Measurements from ENCODE around the gene KIF5A. TPM values are rescaled to one million over a fixed set of nuclear protein-coding genes. Genes with fewer than 3 reads are reported as not detected.

The KIF5A gene
- total and polyA plus RNA-seq, 2 of the 13 experiments (the other 11 are each of a cell fraction or from before 2014, with no cell fraction given), result 1.6 to 11.9 TPM

GRCh38 chr12:57632073-57632957 lies 82.5 kb downstream of the KIF5A start (continued):
- TF ChIP-seq CREB1 (IDR thresholded peaks at IDR 0.05), result no peak
- TF ChIP-seq CREB1 (CRISPR knock-in tag; IDR thresholded peaks at IDR 0.05), result no peak
- TF ChIP-seq, protein P1, sequence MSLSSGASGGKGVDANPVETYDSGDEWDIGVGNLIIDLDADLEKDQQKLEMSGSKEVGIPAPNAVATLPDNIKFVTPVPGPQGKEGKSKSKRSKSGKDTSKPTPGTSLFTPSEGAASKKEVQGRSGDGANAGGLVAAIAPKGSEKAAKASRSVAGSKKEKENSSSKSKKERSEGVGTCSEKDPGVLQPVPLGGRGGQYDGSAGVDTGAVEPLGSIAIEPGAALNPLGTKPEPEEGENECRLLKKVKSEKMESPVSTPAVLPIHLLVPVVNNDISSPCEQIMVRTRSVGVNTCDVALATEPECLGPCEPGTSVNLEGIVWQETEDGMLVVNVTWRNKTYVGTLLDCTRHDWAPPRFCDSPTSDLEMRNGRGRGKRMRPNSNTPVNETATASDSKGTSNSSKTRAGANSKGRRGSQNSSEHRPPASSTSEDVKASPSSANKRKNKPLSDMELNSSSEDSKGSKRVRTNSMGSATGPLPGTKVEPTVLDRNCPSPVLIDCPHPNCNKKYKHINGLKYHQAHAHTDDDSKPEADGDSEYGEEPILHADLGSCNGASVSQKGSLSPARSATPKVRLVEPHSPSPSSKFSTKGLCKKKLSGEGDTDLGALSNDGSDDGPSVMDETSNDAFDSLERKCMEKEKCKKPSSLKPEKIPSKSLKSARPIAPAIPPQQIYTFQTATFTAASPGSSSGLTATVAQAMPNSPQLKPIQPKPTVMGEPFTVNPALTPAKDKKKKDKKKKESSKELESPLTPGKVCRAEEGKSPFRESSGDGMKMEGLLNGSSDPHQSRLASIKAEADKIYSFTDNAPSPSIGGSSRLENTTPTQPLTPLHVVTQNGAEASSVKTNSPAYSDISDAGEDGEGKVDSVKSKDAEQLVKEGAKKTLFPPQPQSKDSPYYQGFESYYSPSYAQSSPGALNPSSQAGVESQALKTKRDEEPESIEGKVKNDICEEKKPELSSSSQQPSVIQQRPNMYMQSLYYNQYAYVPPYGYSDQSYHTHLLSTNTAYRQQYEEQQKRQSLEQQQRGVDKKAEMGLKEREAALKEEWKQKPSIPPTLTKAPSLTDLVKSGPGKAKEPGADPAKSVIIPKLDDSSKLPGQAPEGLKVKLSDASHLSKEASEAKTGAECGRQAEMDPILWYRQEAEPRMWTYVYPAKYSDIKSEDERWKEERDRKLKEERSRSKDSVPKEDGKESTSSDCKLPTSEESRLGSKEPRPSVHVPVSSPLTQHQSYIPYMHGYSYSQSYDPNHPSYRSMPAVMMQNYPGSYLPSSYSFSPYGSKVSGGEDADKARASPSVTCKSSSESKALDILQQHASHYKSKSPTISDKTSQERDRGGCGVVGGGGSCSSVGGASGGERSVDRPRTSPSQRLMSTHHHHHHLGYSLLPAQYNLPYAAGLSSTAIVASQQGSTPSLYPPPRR (CRISPR knock-in tag; IDR thresholded peaks at IDR 0.05; ENCODE audit: borderline replicate concordance), result no peak
- TF ChIP-seq HMG20B (CRISPR knock-in tag; conservative IDR thresholded peaks at IDR 0.05), result no peak
- no peak for TF ChIP-seq SMYD3 (CRISPR knock-in tag; IDR thresholded peaks at IDR 0.05)
- TF ChIP-seq NCOA5 (CRISPR knock-in tag; IDR thresholded peaks at IDR 0.05), result no peak
- TF ChIP-seq ZNF788 (CRISPR knock-in tag; IDR thresholded peaks at IDR 0.05; ENCODE audit: borderline replicate concordance), result no peak
- TF ChIP-seq ZNF263 (CRISPR knock-in tag; IDR thresholded peaks at IDR 0.05), result peak; percentile 14; the same call in 1 of the 2 replicates
- no peak for TF ChIP-seq ZNF280B (CRISPR knock-in tag; IDR thresholded peaks at IDR 0.05; ENCODE audit: borderline replicate concordance)
- no peak for TF ChIP-seq TBX2 (CRISPR knock-in tag; IDR thresholded peaks at IDR 0.05; ENCODE audit: borderline replicate concordance)
- TF ChIP-seq ZNF17 (CRISPR knock-in tag; IDR thresholded peaks at IDR 0.05), result no peak
- TF ChIP-seq, protein P2, sequence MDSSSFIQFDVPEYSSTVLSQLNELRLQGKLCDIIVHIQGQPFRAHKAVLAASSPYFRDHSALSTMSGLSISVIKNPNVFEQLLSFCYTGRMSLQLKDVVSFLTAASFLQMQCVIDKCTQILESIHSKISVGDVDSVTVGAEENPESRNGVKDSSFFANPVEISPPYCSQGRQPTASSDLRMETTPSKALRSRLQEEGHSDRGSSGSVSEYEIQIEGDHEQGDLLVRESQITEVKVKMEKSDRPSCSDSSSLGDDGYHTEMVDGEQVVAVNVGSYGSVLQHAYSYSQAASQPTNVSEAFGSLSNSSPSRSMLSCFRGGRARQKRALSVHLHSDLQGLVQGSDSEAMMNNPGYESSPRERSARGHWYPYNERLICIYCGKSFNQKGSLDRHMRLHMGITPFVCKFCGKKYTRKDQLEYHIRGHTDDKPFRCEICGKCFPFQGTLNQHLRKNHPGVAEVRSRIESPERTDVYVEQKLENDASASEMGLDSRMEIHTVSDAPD (CRISPR knock-in tag; IDR thresholded peaks at IDR 0.05), result no peak
- TF ChIP-seq PCBP1 (IDR thresholded peaks at IDR 0.05; ENCODE audit: borderline replicate concordance, low read depth, low read length), result peak; percentile 92; the same call in 1 of the 2 replicates
- no peak for TF ChIP-seq KLF11 (CRISPR knock-in tag; IDR thresholded peaks at IDR 0.05)
